Measurements from ENCODE around the gene SLC5A10. TPM values are rescaled to one million over a fixed set of nuclear protein-coding genes. Genes with fewer than 3 reads are reported as not detected.

SLC5A10 gene
- total RNA-seq, 4 donors from 2014 or later: not detected

DNA sequence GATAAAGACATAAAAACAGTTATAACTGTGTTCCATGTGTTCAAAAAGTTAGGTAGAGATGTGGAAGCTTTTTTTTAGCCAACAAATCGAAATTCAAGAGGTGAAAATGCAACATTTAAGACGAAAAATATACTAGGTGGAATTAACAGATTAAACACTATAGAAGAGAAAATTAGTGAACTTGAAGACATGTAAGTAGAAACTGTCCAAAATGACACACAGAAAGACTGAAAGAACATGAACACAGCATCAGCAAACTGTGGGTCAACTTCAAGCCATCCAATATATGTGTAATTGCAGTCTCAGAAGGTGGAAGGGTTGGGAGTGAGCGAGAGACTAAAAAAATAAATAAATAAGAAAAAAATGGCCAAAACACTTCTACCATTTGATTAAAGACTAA lies 43.3 kb downstream of the SLC5A10 start:
- DNase-seq (ENCODE audit: low spot score) (no peak), ATAC-seq (ENCODE audit: low FRiP score) (no peak)
- TF ChIP-seq, protein P1, sequence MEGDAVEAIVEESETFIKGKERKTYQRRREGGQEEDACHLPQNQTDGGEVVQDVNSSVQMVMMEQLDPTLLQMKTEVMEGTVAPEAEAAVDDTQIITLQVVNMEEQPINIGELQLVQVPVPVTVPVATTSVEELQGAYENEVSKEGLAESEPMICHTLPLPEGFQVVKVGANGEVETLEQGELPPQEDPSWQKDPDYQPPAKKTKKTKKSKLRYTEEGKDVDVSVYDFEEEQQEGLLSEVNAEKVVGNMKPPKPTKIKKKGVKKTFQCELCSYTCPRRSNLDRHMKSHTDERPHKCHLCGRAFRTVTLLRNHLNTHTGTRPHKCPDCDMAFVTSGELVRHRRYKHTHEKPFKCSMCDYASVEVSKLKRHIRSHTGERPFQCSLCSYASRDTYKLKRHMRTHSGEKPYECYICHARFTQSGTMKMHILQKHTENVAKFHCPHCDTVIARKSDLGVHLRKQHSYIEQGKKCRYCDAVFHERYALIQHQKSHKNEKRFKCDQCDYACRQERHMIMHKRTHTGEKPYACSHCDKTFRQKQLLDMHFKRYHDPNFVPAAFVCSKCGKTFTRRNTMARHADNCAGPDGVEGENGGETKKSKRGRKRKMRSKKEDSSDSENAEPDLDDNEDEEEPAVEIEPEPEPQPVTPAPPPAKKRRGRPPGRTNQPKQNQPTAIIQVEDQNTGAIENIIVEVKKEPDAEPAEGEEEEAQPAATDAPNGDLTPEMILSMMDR (IDR thresholded peaks at IDR 0.05): no peak

DNA sequence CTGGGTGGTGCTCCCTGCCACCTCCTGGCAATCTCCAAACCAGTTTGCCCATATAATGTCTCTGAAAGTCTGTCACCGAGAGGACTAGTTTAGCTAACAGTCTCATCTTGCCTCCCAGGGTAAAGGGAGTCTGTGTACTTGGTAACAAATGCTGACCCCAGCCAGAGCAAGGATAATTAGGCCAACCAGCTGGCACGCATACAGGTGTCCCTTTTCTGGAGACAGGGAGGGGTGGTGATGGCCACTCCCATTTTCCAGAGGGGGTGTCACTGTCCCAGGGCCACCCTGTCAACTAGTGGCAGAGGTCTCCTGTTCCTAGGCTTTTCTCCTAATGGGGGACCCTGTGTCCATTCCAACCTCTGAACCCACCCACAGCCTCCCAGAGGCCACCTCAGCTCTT lies 44.5 kb downstream of the SLC5A10 start:
- TF ChIP-seq, protein P1 (IDR thresholded peaks at IDR 0.05): no peak
- ATAC-seq (ENCODE audit: low FRiP score) (no peak), DNase-seq (ENCODE audit: low spot score) (no peak)

DNA sequence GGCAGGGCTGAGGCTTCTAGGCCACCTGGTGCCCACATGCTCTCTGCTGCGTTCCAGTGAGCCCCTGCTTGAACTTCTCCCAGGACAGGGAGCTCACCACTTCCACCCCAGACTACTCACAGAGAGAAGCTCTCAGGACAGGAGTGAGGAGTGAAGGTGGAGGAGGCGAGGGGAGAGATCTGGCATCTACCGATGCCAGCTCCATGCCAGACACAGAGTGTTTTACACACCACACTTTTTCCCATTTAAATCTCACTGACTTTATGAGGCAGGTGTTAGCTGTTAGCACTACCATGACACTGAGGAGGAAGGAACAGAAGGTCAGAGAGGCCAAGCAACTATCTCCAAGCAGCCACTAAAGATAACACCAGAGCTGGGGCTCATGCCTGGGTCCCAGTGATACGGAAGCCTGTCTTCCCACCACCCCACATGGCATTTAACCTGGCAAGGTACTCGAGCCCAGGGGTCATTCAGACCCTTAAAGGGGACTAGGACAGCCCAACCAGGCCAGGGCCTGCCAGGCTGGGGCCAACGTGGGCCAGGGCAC lies 45.8 kb downstream of the SLC5A10 start:
- no peak for DNase-seq (ENCODE audit: low spot score)
- ATAC-seq (ENCODE audit: low FRiP score): no peak
- TF ChIP-seq, protein P1 (IDR thresholded peaks at IDR 0.05): no peak

DNA sequence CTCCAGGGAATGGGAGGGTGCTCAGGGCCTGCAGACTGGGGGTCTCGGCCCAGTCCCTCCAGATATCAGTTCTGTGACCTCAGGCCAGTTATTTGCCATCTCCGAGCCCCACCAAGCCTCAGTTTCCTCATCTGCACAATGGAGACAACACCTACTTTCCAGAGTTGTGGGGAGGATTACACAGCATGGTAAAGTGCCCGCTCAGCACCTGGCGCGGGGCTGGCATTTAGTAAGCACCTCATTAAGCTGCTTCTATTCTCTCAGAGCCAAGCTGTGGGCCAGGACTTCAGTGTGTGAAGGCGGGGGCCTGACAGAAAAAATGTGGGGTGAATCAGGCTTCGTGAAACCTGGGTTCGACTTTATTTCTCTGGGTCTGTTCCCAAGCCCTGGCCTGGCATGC lies 47.4 kb downstream of the SLC5A10 start:
- TF ChIP-seq, protein P1 (IDR thresholded peaks at IDR 0.05): no peak
- no peak for ATAC-seq (ENCODE audit: low FRiP score)
- DNase-seq (ENCODE audit: low spot score): no peak

DNA sequence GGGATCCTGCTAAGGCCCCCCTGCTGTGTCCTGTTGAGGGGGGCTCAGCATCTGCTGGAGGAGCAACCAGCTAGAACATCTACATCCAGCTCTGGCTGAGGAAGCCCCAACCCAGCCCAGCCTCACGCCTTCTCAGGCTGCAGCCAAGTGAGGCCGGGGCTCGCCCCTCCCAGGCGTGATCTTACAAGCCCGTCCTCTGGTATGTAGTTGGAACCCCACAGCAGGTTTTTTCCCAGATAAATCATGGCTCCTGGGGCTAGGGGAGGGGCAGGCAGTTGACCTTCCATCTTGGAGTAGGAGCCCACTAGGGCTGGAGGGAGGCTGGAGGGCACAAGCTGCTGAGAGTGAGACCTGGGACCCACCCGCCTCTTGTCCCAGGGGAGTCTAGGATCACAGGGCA lies 47.9 kb downstream of the SLC5A10 start:
- no peak for ATAC-seq (ENCODE audit: low FRiP score)
- no peak for DNase-seq (ENCODE audit: low spot score)
- TF ChIP-seq, protein P1 (IDR thresholded peaks at IDR 0.05): no peak

DNA sequence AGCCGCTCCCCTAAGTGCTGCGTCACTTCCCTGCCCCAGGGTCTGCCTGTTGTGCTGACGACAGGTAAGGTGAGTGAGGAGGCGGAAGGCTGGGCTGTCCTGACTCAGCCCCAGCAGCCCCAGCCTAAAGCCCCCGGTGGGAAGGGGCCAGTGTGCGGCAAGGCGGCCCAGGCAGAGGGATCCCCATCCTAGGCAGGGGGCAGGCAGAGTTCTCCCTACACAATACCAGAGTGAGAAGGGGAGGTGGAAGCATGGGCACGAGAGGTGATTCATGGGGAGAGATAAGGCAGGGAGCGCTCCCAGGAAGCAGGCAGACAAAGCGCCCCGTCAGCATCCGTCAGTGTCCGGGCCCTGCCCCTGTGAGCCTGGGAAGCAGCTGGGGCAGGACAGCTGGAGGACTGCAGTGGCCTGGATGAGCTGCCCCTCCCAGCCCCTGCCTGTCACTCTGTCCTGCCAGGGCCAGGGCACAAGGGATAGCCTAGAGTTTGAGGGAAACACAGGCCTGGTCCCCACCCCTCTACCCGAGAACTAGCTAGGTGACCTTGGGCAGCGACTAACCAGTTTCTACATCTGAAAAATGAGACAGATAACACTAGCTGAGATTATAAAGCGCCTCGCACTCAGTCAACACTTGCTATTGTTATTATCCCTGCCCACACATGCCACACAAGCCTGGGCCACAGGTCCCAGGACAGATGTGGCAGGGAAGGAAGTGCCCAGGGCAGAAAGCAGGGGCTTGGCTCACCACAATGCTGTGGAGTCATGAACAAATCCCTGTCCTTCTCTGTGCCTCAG lies 48.8 kb downstream of the SLC5A10 start:
- DNase-seq (ENCODE audit: low spot score) (no peak), ATAC-seq (ENCODE audit: low FRiP score) (peak; percentile 73)
- TF ChIP-seq, protein P1 (IDR thresholded peaks at IDR 0.05): no peak

Measured in omental fat pad (tissue), 4 donors.